ENCODE measurements around the gene CAMSAP3. TPM values are rescaled to one million over a fixed set of nuclear protein-coding genes. Genes with fewer than 3 reads are reported as not detected.

Gene CAMSAP3
- total and polyA plus RNA-seq, 7 experiments from 2014 or later: 0.06 to 0.76 (median 0.20) TPM; not detected in 1

DNA sequence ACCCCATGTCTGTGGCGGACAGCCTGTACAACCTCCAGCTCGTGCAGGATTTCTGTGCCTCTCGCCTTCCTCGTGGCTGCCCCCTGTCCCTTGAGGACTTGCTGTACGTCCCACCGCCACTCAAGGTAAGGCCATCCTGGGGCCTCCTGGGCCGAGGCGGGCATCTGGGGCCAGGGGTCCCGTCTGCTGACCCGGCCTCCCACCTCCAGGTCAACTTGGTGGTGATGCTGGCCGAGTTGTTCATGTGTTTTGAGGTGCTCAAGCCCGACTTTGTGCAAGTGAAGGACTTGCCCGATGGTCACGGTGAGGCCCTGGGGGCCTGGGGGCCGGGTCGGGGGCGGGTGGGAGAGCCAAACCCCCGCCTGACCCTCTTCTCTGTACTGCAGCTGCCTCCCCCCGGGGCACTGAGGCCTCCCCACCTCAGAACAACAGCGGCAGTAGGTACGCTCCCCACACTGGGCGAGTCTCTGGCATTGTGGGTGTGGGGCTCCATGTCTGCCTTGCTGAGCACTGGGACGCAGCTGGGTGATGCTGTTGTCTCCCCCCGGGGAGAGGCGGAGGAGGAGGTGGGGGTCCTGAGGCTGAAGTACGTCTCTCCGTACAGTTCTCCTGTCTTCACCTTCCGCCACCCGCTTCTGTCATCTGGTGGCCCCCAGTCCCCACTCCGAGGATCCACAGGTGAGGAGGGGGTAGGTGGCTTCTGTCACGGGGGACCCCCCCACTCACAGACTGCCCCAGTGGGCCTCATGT lies 15.0 kb downstream of the CAMSAP3 start:
- peaks cover 0 to 2% (median 0%) of the 10 kb centered on the region in 7 donors for H3K4me1 Mint-ChIP-seq
- Histone ChIP-seq H3K27me3 (ENCODE audit: control insufficient read depth in 2 of 2, insufficient read depth in 2 of 2, low read length in 2 of 2) (no peaks in the 10 kb centered on the region), H3K4me1 (ENCODE audit: control insufficient read depth in 2 of 2, insufficient read depth in 2 of 2, low read length in 2 of 2) (no peaks in the 10 kb centered on the region), H3K36me3 (ENCODE audit: control insufficient read depth in 2 of 3, insufficient read depth in 3 of 3, low read length in 3 of 3) (no peaks in the 10 kb centered on the region), H3K9me3 (ENCODE audit: control insufficient read depth in 2 of 3, low read length in 3 of 3) (no peaks in the 10 kb centered on the region), H3K27ac (ENCODE audit: low read depth, low read length) (no peak overlapping the region), H3K4me3 (ENCODE audit: low read length) (no peak overlapping the region)
- no peak for DNase-seq
- H3K27me3 Mint-ChIP-seq: no peaks in the 10 kb centered on the region
- POLR2A ChIA-PET: no interaction called here
- ATAC-seq: no peak
- no peaks in the 10 kb centered on the region for H3K36me3 Mint-ChIP-seq
- CTCF ChIA-PET: no interaction called here
- H3K9me3 Mint-ChIP-seq: peaks cover 0 to 1% (median 0%) of the 10 kb centered on the region in 11 donors
- H3K27ac Mint-ChIP-seq: no peak overlapping the region
- no peak overlapping the region for H3K4me3 Mint-ChIP-seq
- intact Hi-C loops (cut with micrococcal nuclease): no loop called here

- no peaks in the 10 kb centered on the region for H3K36me3 Mint-ChIP-seq
- Histone ChIP-seq H3K9me3 (ENCODE audit: control insufficient read depth in 2 of 3, low read length in 3 of 3) (no peaks in the 10 kb centered on the region), H3K36me3 (ENCODE audit: control insufficient read depth in 2 of 3, insufficient read depth in 3 of 3, low read length in 3 of 3) (no peaks in the 10 kb centered on the region), H3K4me3 (ENCODE audit: low read length) (no peak overlapping the region), H3K27ac (ENCODE audit: low read depth, low read length) (no peak overlapping the region), H3K27me3 (ENCODE audit: control insufficient read depth in 2 of 2, insufficient read depth in 2 of 2, low read length in 2 of 2) (no peaks in the 10 kb centered on the region), H3K4me1 (ENCODE audit: control insufficient read depth in 2 of 2, insufficient read depth in 2 of 2, low read length in 2 of 2) (no peaks in the 10 kb centered on the region)
- CTCF ChIA-PET: no interaction called here
- ATAC-seq (no peak), DNase-seq (no peak)
- intact Hi-C loops (cut with micrococcal nuclease): no loop called here
- H3K4me1 Mint-ChIP-seq: no peaks in the 10 kb centered on the region
- POLR2A ChIA-PET: no interaction called here
- H3K4me3 Mint-ChIP-seq: no peak overlapping the region
- H3K27ac Mint-ChIP-seq: no peak overlapping the region
- no peaks in the 10 kb centered on the region for H3K27me3 Mint-ChIP-seq
- no peaks in the 10 kb centered on the region for H3K9me3 Mint-ChIP-seq
Observed at GRCh38 chr19:7611541-7612279, 16.0 kb downstream of the CAMSAP3 start.

DNA sequence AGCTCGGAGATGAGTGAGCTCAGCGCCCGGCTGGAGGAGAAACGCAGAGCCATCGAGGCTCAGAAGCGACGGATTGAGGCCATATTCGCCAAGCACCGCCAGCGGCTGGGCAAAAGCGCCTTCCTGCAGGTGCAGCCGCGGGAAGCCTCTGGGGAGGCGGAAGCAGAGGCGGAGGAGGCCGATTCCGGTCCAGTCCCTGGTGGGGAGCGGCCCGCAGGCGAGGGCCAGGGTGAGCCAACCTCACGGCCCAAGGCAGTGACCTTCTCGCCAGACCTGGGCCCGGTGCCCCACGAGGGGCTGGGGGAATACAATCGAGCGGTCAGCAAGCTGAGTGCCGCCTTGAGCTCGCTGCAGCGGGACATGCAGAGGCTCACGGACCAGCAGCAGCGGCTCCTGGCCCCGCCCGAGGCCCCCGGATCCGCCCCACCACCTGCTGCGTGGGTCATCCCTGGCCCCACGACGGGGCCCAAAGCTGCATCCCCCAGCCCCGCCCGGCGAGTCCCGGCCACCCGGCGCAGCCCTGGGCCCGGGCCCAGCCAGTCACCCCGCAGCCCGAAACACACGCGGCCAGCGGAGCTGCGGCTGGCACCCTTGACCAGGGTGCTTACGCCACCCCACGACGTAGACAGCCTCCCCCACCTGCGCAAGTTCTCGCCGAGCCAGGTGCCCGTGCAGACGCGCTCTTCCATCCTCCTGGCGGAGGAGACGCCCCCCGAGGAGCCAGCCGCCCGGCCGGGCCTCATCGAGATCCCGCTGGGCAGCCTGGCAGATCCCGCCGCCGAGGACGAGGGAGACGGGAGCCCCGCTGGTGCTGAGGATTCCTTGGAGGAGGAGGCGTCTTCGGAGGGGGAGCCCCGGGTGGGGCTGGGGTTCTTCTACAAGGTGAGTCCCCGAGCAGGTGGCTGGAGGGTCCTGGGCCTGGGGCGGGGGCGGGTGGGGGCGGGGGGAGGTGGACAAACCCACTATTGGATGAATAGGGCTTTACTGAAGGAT lies 16.9 kb downstream of the CAMSAP3 start:
- ChIA-PET POLR2A (no interaction called here), CTCF (no interaction called here)
- Mint-ChIP-seq H3K4me3 (no peak overlapping the region), H3K27ac (no peak overlapping the region), H3K4me1 (peaks cover 0 to 2% (median 0%) of the 10 kb centered on the region in 7 donors), H3K9me3 (no peaks in the 10 kb centered on the region), H3K27me3 (no peaks in the 10 kb centered on the region), H3K36me3 (peaks cover 0 to 2% (median 0%) of the 10 kb centered on the region in 5 donors)
- H3K36me3 ChIP-seq (ENCODE audit: control insufficient read depth in 2 of 3, insufficient read depth in 3 of 3, low read length in 3 of 3): peaks cover 0 to 6% (median 0%) of the 10 kb centered on the region in 3 experiments
- H3K27ac ChIP-seq (ENCODE audit: low read depth, low read length): no peak overlapping the region
- no peaks in the 10 kb centered on the region for H3K9me3 ChIP-seq (ENCODE audit: control insufficient read depth in 2 of 3, low read length in 3 of 3)
- H3K4me3 ChIP-seq (ENCODE audit: low read length): no peak overlapping the region
- ATAC-seq: no peak
- no peaks in the 10 kb centered on the region for H3K27me3 ChIP-seq (ENCODE audit: control insufficient read depth in 2 of 2, insufficient read depth in 2 of 2, low read length in 2 of 2)
- intact Hi-C loops (cut with micrococcal nuclease): no loop called here
- H3K4me1 ChIP-seq (ENCODE audit: control insufficient read depth in 2 of 2, insufficient read depth in 2 of 2, low read length in 2 of 2): no peaks in the 10 kb centered on the region
- no peak for DNase-seq

DNA sequence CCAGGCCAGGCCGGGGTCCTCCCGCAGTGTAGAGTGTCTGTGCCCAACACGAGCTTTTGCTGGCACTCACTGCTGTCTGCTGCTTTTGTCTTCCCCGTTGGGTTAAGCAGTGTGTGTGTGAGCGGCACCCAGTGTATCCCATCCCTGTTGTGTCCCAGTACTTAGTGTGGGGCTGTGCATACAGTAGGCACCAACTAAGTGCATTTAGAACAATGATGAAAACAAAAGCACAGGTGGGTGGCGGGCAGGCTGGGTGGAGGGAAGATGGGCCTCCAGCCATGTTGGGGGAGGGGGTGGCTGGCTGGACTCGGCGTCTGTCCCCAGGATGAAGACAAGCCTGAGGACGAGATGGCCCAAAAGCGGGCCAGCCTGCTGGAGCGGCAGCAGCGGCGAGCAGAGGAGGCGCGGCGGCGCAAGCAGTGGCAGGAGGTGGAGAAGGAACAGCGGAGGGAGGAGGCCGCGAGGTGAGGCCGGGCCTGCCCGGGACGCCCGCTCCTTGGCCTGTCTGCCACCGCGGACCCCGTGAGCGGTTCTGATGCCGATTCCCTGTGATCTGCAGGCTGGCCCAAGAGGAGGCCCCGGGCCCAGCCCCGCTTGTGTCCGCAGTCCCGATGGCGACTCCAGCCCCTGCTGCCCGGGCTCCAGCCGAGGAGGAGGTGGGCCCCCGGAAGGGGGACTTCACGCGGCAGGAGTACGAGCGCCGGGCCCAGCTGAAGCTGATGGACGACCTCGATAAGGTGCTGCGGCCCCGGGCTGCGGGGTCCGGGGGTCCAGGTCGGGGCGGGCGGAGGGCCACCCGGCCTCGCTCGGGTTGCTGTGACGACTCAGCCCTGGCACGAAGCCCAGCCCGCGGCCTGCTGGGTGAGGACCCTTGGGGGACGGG lies 19.4 kb downstream of the CAMSAP3 start:
- Histone ChIP-seq H3K27ac (ENCODE audit: low read depth, low read length) (no peak overlapping the region), H3K4me3 (ENCODE audit: low read length) (no peak overlapping the region), H3K4me1 (ENCODE audit: control insufficient read depth in 2 of 2, insufficient read depth in 2 of 2, low read length in 2 of 2) (no peaks in the 10 kb centered on the region), H3K27me3 (ENCODE audit: control insufficient read depth in 2 of 2, insufficient read depth in 2 of 2, low read length in 2 of 2) (no peaks in the 10 kb centered on the region), H3K9me3 (ENCODE audit: control insufficient read depth in 2 of 3, low read length in 3 of 3) (no peaks in the 10 kb centered on the region), H3K36me3 (ENCODE audit: control insufficient read depth in 2 of 3, insufficient read depth in 3 of 3, low read length in 3 of 3) (peaks cover 0 to 27% (median 0%) of the 10 kb centered on the region in 3 experiments)
- peaks cover 0 to 14% (median 8%) of the 10 kb centered on the region in 5 donors for H3K36me3 Mint-ChIP-seq
- H3K27me3 Mint-ChIP-seq: no peaks in the 10 kb centered on the region
- H3K27ac Mint-ChIP-seq: no peak overlapping the region
- ChIA-PET POLR2A (no interaction called here), CTCF (no interaction called here)
- ATAC-seq (no peak), DNase-seq (no peak)
- H3K4me1 Mint-ChIP-seq: peaks cover 0 to 8% (median 0%) of the 10 kb centered on the region in 7 donors
- H3K4me3 Mint-ChIP-seq: no peak overlapping the region
- H3K9me3 Mint-ChIP-seq: peaks cover 0 to 3% (median 0%) of the 10 kb centered on the region in 11 donors
- intact Hi-C loops (cut with micrococcal nuclease): no loop called here

GRCh38 chr19:7617172-7617571 lies 21.5 kb downstream of the CAMSAP3 start:
- H3K4me1 ChIP-seq (ENCODE audit: control insufficient read depth in 2 of 2, insufficient read depth in 2 of 2, low read length in 2 of 2): no peaks in the 10 kb centered on the region
- Mint-ChIP-seq H3K4me1 (peaks cover 0 to 8% (median 0%) of the 10 kb centered on the region in 7 donors), H3K9me3 (peaks cover 0 to 3% (median 0%) of the 10 kb centered on the region in 11 donors), H3K36me3 (peaks cover 5 to 23% (median 14%) of the 10 kb centered on the region in 5 donors), H3K4me3 (no peak overlapping the region), H3K27me3 (no peaks in the 10 kb centered on the region), H3K27ac (peak overlapping the region in 1 of 9 donors; percentile 27)
- POLR2A ChIA-PET: interaction anchor here (0.6 kb wide), 1 partner anchor 192 kb away, joined by 6 read pairs; no protein-coding TSS in a partner anchor
- intact Hi-C loops (cut with micrococcal nuclease): no loop called here
- H3K27ac ChIP-seq (ENCODE audit: low read depth, low read length): no peak overlapping the region
- H3K9me3 ChIP-seq (ENCODE audit: control insufficient read depth in 2 of 3, low read length in 3 of 3): no peaks in the 10 kb centered on the region
- H3K27me3 ChIP-seq (ENCODE audit: control insufficient read depth in 2 of 2, insufficient read depth in 2 of 2, low read length in 2 of 2): no peaks in the 10 kb centered on the region
- DNase-seq: no peak
- CTCF ChIA-PET: no interaction called here
- H3K36me3 ChIP-seq (ENCODE audit: control insufficient read depth in 2 of 3, insufficient read depth in 3 of 3, low read length in 3 of 3): peaks cover 3 to 48% (median 7%) of the 10 kb centered on the region in 3 experiments
- ATAC-seq: no peak
- H3K4me3 ChIP-seq (ENCODE audit: low read length): no peak overlapping the region

GRCh38 chr19:7617735-7618134 lies 22.1 kb downstream of the CAMSAP3 start:
- H3K36me3 Mint-ChIP-seq: peaks cover 6 to 25% (median 14%) of the 10 kb centered on the region in 5 donors
- Histone ChIP-seq H3K27ac (ENCODE audit: low read depth, low read length) (no peak overlapping the region), H3K4me3 (ENCODE audit: low read length) (no peak overlapping the region), H3K4me1 (ENCODE audit: control insufficient read depth in 2 of 2, insufficient read depth in 2 of 2, low read length in 2 of 2) (no peaks in the 10 kb centered on the region), H3K36me3 (ENCODE audit: control insufficient read depth in 2 of 3, insufficient read depth in 3 of 3, low read length in 3 of 3) (peaks cover 7 to 54% (median 9%) of the 10 kb centered on the region in 3 experiments), H3K27me3 (ENCODE audit: control insufficient read depth in 2 of 2, insufficient read depth in 2 of 2, low read length in 2 of 2) (no peaks in the 10 kb centered on the region), H3K9me3 (ENCODE audit: control insufficient read depth in 2 of 3, low read length in 3 of 3) (no peaks in the 10 kb centered on the region)
- H3K4me3 Mint-ChIP-seq: no peak overlapping the region
- CTCF ChIA-PET: no interaction called here
- no peak for DNase-seq
- H3K27ac Mint-ChIP-seq: no peak overlapping the region
- no peaks in the 10 kb centered on the region for H3K27me3 Mint-ChIP-seq
- H3K9me3 Mint-ChIP-seq: peaks cover 0 to 3% (median 0%) of the 10 kb centered on the region in 11 donors
- POLR2A ChIA-PET: no interaction called here
- H3K4me1 Mint-ChIP-seq: peaks cover 0 to 8% (median 0%) of the 10 kb centered on the region in 7 donors
- ATAC-seq: no peak
- intact Hi-C loops (cut with micrococcal nuclease): no loop called here

Data from naive thymus-derived CD4-positive, alpha-beta T cell (primary cell).